Measurements from ENCODE around the gene DNAJC13.

The DNAJC13 gene

DNA sequence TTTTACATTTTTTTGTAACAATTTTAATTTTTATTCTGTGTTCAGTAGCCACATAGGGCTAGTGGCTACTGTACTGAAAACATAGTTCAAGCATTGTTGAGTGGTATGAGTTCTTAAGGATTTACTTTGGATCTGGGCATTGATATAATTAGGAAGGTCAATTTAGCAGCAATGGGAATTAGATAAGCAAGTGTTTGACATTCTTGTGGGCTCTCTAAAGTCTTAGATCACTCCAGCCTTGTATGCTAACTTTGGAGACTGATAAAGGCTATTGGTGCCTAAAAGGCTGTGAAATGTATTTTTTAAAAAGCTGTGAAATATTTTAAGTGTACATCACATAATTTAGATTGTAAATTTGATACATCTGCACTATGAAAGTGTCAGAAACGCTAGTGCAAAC lies 2.5 kb upstream of the DNAJC13 start:
- TF ChIP-seq NFIC (IDR thresholded peaks at IDR 0.05) (no peak), USF1 (IDR thresholded peaks at IDR 0.05) (no peak), CREB1 (IDR thresholded peaks at IDR 0.05; ENCODE audit: low read depth) (no peak), ZBTB7A (IDR thresholded peaks at IDR 0.05; ENCODE audit: low read depth) (no peak), FOXM1 (IDR thresholded peaks at IDR 0.05; ENCODE audit: borderline replicate concordance, low read depth) (no peak), REST (IDR thresholded peaks at IDR 0.05; ENCODE audit: low read depth) (no peak), TEAD4 (IDR thresholded peaks at IDR 0.05) (no peak), CEBPB (IDR thresholded peaks at IDR 0.05) (no peak), MAX (IDR thresholded peaks at IDR 0.05) (no peak), YY1 (IDR thresholded peaks at IDR 0.05; ENCODE audit: low read depth) (no peak), TCF12 (IDR thresholded peaks at IDR 0.05; ENCODE audit: low read depth) (no peak), RAD21 (IDR thresholded peaks at IDR 0.05; ENCODE audit: low read depth) (no peak), TAF1 (IDR thresholded peaks at IDR 0.05; ENCODE audit: low read depth) (no peak), EGR1 (IDR thresholded peaks at IDR 0.05) (no peak), EP300 (IDR thresholded peaks at IDR 0.05; ENCODE audit: borderline replicate concordance) (no peak)

GRCh38 chr3:132416161-132416560 lies 1.1 kb upstream of the DNAJC13 start:
- TF ChIP-seq FOXM1 (IDR thresholded peaks at IDR 0.05; ENCODE audit: borderline replicate concordance, low read depth) (no peak), NFIC (IDR thresholded peaks at IDR 0.05) (no peak), REST (IDR thresholded peaks at IDR 0.05; ENCODE audit: low read depth) (no peak), ZBTB7A (IDR thresholded peaks at IDR 0.05; ENCODE audit: low read depth) (no peak), TAF1 (IDR thresholded peaks at IDR 0.05; ENCODE audit: low read depth) (no peak), EP300 (IDR thresholded peaks at IDR 0.05; ENCODE audit: borderline replicate concordance) (no peak), YY1 (IDR thresholded peaks at IDR 0.05; ENCODE audit: low read depth) (no peak)

GRCh38 chr3:132417695-132418411 lies 551 bp downstream of the DNAJC13 start:
- TF ChIP-seq TCF12 (IDR thresholded peaks at IDR 0.05; ENCODE audit: low read depth): peak; percentile 4; the same call in 1 of the 2 replicates
- TF ChIP-seq EGR1 (IDR thresholded peaks at IDR 0.05): no peak
- no peak for TF ChIP-seq CREB1 (IDR thresholded peaks at IDR 0.05; ENCODE audit: low read depth)
- 0 out of 2 replicates have a peak, but pooled peaks have one; percentile 4 for TF ChIP-seq TAF1 (IDR thresholded peaks at IDR 0.05; ENCODE audit: low read depth)
- TF ChIP-seq YY1 (IDR thresholded peaks at IDR 0.05; ENCODE audit: low read depth): no peak
- TF ChIP-seq USF1 (IDR thresholded peaks at IDR 0.05): 0 out of 2 replicates have a peak, but pooled peaks have one; percentile 1
- no peak for TF ChIP-seq REST (IDR thresholded peaks at IDR 0.05; ENCODE audit: low read depth)

DNA sequence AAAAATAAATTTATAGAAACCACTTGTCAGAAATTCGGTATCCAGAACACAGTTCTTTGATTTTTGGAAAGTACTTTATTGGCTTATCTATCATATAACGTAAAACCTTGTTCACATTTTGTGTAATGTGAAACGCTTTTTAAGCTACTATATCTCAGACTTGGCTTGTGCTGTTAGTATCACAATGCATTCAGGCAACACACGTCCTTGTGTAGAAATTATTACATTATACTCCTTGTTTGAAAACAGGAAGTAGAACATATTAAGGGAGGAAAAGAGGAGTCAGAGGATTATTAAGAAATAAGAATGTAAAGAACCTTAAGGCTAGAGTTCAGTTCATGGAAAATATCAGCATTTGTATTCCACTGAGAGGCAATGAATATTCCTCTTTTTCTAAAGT lies 1.6 kb downstream of the DNAJC13 start:
- TF ChIP-seq CREB1 (IDR thresholded peaks at IDR 0.05; ENCODE audit: low read depth) (no peak), EP300 (IDR thresholded peaks at IDR 0.05; ENCODE audit: borderline replicate concordance) (no peak), RAD21 (IDR thresholded peaks at IDR 0.05; ENCODE audit: low read depth) (no peak)

DNA sequence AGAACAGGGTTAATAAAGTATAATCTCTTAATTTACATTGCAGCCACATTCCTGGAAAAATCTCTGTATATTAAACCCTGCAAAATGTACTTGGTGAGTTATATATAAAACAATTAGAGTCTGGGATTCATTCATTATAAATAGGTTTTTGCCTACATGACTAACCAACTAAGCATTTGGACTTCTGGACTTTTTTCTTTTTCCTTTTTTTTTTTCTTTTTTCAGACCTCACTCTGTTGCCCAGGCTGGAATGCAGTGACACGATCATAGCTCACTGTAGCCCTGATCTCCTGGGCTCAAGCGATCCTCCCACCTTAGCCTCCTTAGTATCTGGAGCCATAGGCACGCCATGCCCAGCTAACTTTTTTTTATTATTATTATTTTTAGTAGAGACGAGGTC lies 4.5 kb downstream of the DNAJC13 start:
- TF ChIP-seq ZBTB7A (IDR thresholded peaks at IDR 0.05; ENCODE audit: low read depth) (no peak), NFIC (IDR thresholded peaks at IDR 0.05) (no peak), YY1 (IDR thresholded peaks at IDR 0.05; ENCODE audit: low read depth) (no peak), TCF12 (IDR thresholded peaks at IDR 0.05; ENCODE audit: low read depth) (no peak), CEBPB (IDR thresholded peaks at IDR 0.05) (no peak), TEAD4 (IDR thresholded peaks at IDR 0.05) (no peak), MAX (IDR thresholded peaks at IDR 0.05) (no peak), EP300 (IDR thresholded peaks at IDR 0.05; ENCODE audit: borderline replicate concordance) (no peak), TAF1 (IDR thresholded peaks at IDR 0.05; ENCODE audit: low read depth) (no peak), RAD21 (IDR thresholded peaks at IDR 0.05; ENCODE audit: low read depth) (no peak), EGR1 (IDR thresholded peaks at IDR 0.05) (no peak), REST (IDR thresholded peaks at IDR 0.05; ENCODE audit: low read depth) (no peak), CREB1 (IDR thresholded peaks at IDR 0.05; ENCODE audit: low read depth) (no peak), FOXM1 (IDR thresholded peaks at IDR 0.05; ENCODE audit: borderline replicate concordance, low read depth) (no peak), USF1 (IDR thresholded peaks at IDR 0.05) (no peak)
